K562 (cell line): ENCODE results near the gene ZNF346. TPM values are rescaled to one million over a fixed set of nuclear protein-coding genes. Genes with fewer than 3 reads are reported as not detected.
A peak's percentile ranks its signal among the peaks of the same experiment; 100 is the strongest.

Source experiments
- CREB3L1 ChIP-seq: fragments of 450-650 bp; IDR thresholded peaks from 2 replicates; pipeline ENCODE4 v1.6.1; 2014; ENCODE audit warnings: low read depth, mild to moderate bottlenecking, moderate library complexity, borderline replicate concordance
- E2F5 ChIP-seq: sonication (generic); formaldehyde crosslinking; IDR thresholded peaks from 2 replicates; pipeline ENCODE4 v1.8.0; 2022; ENCODE audit warnings: mild to moderate bottlenecking, missing genetic modification reagents
- ELF1 ChIP-seq: fragments of 200-800 bp; sonication (Bioruptor generic); IDR thresholded peaks from 2 replicates; pipeline ENCODE4 v1.6.1; 2016; ENCODE audit warnings: missing genetic modification characterization, missing compliant biosample characterization
- ETV1 ChIP-seq: fragments of 450-650 bp; conservative IDR thresholded peaks from 2 replicates; pipeline ENCODE4 v1.6.1; 2016; ENCODE audit warnings: missing genetic modification characterization, control low read depth, low read depth, missing compliant biosample characterization
- HDGF ChIP-seq: fragments of 450-650 bp; IDR thresholded peaks from 2 replicates; pipeline ENCODE4 v1.6.1; 2016
- HMG20A ChIP-seq: fragments of 450-650 bp; formaldehyde crosslinking; conservative IDR thresholded peaks from 2 replicates; pipeline ENCODE4 v1.4.0; 2020; ENCODE audit warnings: mild to moderate bottlenecking, mixed read lengths
- HMGXB4 ChIP-seq: sonication (generic); formaldehyde crosslinking; IDR thresholded peaks from 2 replicates; pipeline ENCODE4 v1.8.1; 2023; ENCODE audit warnings: mild to moderate bottlenecking, missing genetic modification reagents
- KLF10 ChIP-seq: fragments of 250-450 bp; sonication (Bioruptor Pico); IDR thresholded peaks from 2 replicates; pipeline ENCODE4 v1.6.1; 2021; ENCODE audit warnings: matching md5 sums
- NCOA2 ChIP-seq, 2 experiments: fragments of 450-650 bp; IDR thresholded peaks; 2 replicates each; pipeline ENCODE4 v1.6.1; 2018; ENCODE audit warnings: mild to moderate bottlenecking in 2 of 2, moderate library complexity in 1 of 2; ENCODE audit not compliant: partially characterized antibody in 2 of 2
- NR3C1 ChIP-seq: sonication (generic); formaldehyde crosslinking; IDR thresholded peaks from 2 replicates; pipeline ENCODE4 v1.8.1; 2022; ENCODE audit warnings: missing genetic modification reagents
- POLR2A ChIP-seq: fragments of 450-650 bp; conservative IDR thresholded peaks from 2 replicates; pipeline ENCODE4 v1.6.1; 2016
- POLR2B ChIP-seq: fragments of 450-650 bp; IDR thresholded peaks from 2 replicates; pipeline ENCODE4 v1.6.1; 2018; ENCODE audit warnings: low read depth; ENCODE audit not compliant: partially characterized antibody
- PRDM10 ChIP-seq: fragments of 450-650 bp; IDR thresholded peaks from 2 replicates; pipeline ENCODE4 v1.6.1; 2018; ENCODE audit not compliant: partially characterized antibody
- RBM17 ChIP-seq: fragments of 200-400 bp; formaldehyde crosslinking; IDR thresholded peaks from 2 replicates; pipeline ENCODE4 v1.6.1; 2017; ENCODE audit warnings: low read depth, mild to moderate bottlenecking, low read length, borderline replicate concordance
- SRSF3 ChIP-seq: fragments of 200-400 bp; formaldehyde crosslinking; IDR thresholded peaks from 2 replicates; pipeline ENCODE4 v1.6.1; 2016; ENCODE audit warnings: mild to moderate bottlenecking, low read length, moderate library complexity; ENCODE audit not compliant: insufficient read depth
- STAG1 ChIP-seq: sonication (generic); formaldehyde crosslinking; IDR thresholded peaks from 2 replicates; pipeline ENCODE4 v1.5.0; 2020; ENCODE audit warnings: missing genetic modification reagents, borderline replicate concordance
- ZNF224 ChIP-seq: sonication (generic); formaldehyde crosslinking; IDR thresholded peaks from 2 replicates; pipeline ENCODE4 v1.8.0; 2022; ENCODE audit warnings: mild to moderate bottlenecking, missing genetic modification reagents
- ZNF785 ChIP-seq: fragments of 250-450 bp; sonication (Bioruptor Pico); IDR thresholded peaks from 2 replicates; pipeline ENCODE4 v1.4.0; 2020; ENCODE audit warnings: mild to moderate bottlenecking
- polyA plus RNA-seq, 8 experiments: library from polyadenylated mRNA; depleted of rRNA in 4 of 8; stranded (reverse) in 5 of 8; unstranded in 3 of 8; fragments of >200 nt; fragmentation: Nextera tagmentation in 2 of 8; fragmentation: Illumina TruSeq in 1 of 8; extraction: Ambion mirVana in 2 of 8; extraction: Trizol in 1 of 8; gene quantifications; 2 replicates each; pipeline versions ENCODE4 v1.2.1 to v1.2.3, GENCODE V29; 2011 to 2014; ENCODE audit warnings: inconsistent platforms in 1 of 8, missing spikeins in 1 of 8
- total RNA-seq, 7 experiments: library from RNA; depleted of rRNA in 6 of 7; stranded (reverse); fragments of >200 nt in 6 of 7; fragmentation: Illumina TruSeq in 2 of 7; extraction: Trizol in 2 of 7; gene quantifications; 2 replicates each; pipeline versions ENCODE4 v1.2.1 to v1.2.3, GENCODE V29; 2011 to 2021; ENCODE audit warnings: low replicate concordance in 1 of 7
- TF ChIP-seq, protein P1 (sequence below): fragments of 200-800 bp; sonication (Bioruptor generic); IDR thresholded peaks from 2 replicates; pipeline ENCODE4 v1.6.1; 2017; ENCODE audit warnings: missing genetic modification characterization, missing compliant biosample characterization

ZNF346 gene
- total and polyA plus RNA-seq, 9 of the 15 experiments (the other 6 are each of a cell fraction or from before 2014, with no cell fraction given), result 5.0 to 25.1 (median 20.1) TPM

GRCh38 chr5:177086654-177087397 is 64.3 kb downstream of the ZNF346 start, which contains the start of gene FGFR4 (continued):
- TF ChIP-seq CREB3L1 (no peak), ZNF785 (CRISPR knock-in tag) (no peak), E2F5 (CRISPR knock-in tag) (no peak), PRDM10 (peak; percentile 93), NCOA2 (IDR thresholded peaks at IDR 0.05; ENCODE audit: partially characterized antibody in 2 of 2) (no peak), KLF10 (CRISPR knock-in tag) (no peak), POLR2B (peak; percentile 28), RBM17 (no peak), NR3C1 (CRISPR knock-in tag) (0 out of 2 replicates have a peak, but pooled peaks have one; percentile 36), ZNF224 (CRISPR knock-in tag) (no peak), HMGXB4 (CRISPR knock-in tag) (peak; percentile 87; the same call in 1 of the 2 replicates), POLR2A (peak; percentile 80), ETV1 (peak; percentile 63), SRSF3 (no peak), STAG1 (CRISPR knock-in tag) (no peak), ELF1 (tag) (no peak), HDGF (no peak), HMG20A (CRISPR knock-in tag) (no peak)
- TF ChIP-seq, protein P1, sequence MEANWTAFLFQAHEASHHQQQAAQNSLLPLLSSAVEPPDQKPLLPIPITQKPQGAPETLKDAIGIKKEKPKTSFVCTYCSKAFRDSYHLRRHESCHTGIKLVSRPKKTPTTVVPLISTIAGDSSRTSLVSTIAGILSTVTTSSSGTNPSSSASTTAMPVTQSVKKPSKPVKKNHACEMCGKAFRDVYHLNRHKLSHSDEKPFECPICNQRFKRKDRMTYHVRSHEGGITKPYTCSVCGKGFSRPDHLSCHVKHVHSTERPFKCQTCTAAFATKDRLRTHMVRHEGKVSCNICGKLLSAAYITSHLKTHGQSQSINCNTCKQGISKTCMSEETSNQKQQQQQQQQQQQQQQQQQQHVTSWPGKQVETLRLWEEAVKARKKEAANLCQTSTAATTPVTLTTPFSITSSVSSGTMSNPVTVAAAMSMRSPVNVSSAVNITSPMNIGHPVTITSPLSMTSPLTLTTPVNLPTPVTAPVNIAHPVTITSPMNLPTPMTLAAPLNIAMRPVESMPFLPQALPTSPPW (CRISPR knock-in tag), result peak; percentile 86
